Nephron progenitor cell (in vitro differentiated cells): ENCODE measurements around the gene ST6GALNAC3.

Experiments
- DNase-seq: peaks from one replicate; pipeline ENCODE4 v3.0.0; 2021
- H3K27ac Mint-ChIP-seq: 2 replicates; pipeline ENCODE4 v1.8.0; 2021; ENCODE audit warnings: mild to moderate bottlenecking, moderate library complexity, mixed read lengths
- H3K27me3 Mint-ChIP-seq: 2 replicates; pipeline ENCODE4 v1.8.0; 2021; ENCODE audit warnings: mild to moderate bottlenecking, low read depth, mixed read lengths; ENCODE audit not compliant: poor library complexity
- H3K36me3 Mint-ChIP-seq: 2 replicates; pipeline ENCODE4 v1.8.0; 2021; ENCODE audit warnings: low read depth, mixed read lengths
- H3K4me1 Mint-ChIP-seq: 2 replicates; pipeline ENCODE4 v1.8.0; 2021; ENCODE audit warnings: mixed read lengths
- H3K4me3 Mint-ChIP-seq: 2 replicates; pipeline ENCODE4 v1.8.0; 2021; ENCODE audit warnings: mild to moderate bottlenecking, moderate library complexity, mixed read lengths
- H3K9me3 Mint-ChIP-seq: 2 replicates; pipeline ENCODE4 v1.8.0; 2021; ENCODE audit warnings: mild to moderate bottlenecking, moderate library complexity, mixed read lengths
- TF ChIP-seq, protein P1 (sequence below): fragments of 200-600 bp; sonication (generic); IDR thresholded peaks from 2 replicates; pipeline ENCODE4 v1.5.0; 2021; ENCODE audit warnings: antibody characterized with exemption

ST6GALNAC3 gene

DNA sequence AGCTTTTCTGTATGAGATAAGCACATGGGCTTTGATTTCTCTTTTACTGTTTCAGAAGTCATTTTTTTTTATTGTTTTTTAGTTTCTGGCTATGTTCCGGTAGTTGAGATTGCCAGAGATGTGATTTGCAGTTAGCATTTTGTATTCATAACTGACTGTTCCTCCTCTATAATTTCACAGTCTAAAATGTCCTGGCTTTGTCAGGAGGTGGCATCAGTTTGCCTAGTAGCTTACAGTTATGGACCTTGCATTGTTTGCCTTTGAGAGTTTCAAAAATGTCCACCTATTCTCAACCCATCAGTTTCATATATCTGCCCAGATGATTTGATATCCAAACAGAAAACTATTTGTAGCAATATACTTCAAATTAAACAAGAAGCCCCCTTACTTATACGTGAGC, 39.5 kb upstream of the ST6GALNAC3 start:
- no peak overlapping the region for H3K4me3 Mint-ChIP-seq
- no peaks in the 10 kb centered on the region for H3K9me3 Mint-ChIP-seq
- no peak overlapping the region for H3K27ac Mint-ChIP-seq
- H3K36me3 Mint-ChIP-seq = no peaks in the 10 kb centered on the region
- peaks cover 25% of the 10 kb centered on the region for H3K4me1 Mint-ChIP-seq
- H3K27me3 Mint-ChIP-seq = no peaks in the 10 kb centered on the region
- TF ChIP-seq, protein P1, sequence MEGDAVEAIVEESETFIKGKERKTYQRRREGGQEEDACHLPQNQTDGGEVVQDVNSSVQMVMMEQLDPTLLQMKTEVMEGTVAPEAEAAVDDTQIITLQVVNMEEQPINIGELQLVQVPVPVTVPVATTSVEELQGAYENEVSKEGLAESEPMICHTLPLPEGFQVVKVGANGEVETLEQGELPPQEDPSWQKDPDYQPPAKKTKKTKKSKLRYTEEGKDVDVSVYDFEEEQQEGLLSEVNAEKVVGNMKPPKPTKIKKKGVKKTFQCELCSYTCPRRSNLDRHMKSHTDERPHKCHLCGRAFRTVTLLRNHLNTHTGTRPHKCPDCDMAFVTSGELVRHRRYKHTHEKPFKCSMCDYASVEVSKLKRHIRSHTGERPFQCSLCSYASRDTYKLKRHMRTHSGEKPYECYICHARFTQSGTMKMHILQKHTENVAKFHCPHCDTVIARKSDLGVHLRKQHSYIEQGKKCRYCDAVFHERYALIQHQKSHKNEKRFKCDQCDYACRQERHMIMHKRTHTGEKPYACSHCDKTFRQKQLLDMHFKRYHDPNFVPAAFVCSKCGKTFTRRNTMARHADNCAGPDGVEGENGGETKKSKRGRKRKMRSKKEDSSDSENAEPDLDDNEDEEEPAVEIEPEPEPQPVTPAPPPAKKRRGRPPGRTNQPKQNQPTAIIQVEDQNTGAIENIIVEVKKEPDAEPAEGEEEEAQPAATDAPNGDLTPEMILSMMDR = no peak
- no peak for DNase-seq

DNA sequence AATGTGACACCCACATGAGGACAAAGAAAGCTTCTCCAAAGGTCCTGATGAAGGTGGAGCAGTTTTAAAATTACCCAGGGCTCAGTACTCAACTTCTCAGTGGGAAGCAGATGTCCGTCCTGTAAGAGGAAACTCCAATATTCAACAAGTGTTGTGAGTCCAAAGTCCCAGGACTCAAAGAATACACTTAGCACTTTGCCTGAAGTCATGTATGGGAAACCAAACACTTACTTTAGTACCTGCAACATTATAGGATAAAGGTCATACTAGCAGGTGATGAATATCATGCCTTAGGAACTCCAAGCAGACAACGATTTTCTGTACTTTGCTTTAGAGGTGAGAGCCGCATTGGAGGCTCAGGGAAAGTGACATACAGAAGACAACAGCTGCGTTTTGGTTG, 37.2 kb upstream of the ST6GALNAC3 start:
- Mint-ChIP-seq H3K4me3 (no peak overlapping the region), H3K27me3 (no peaks in the 10 kb centered on the region), H3K9me3 (no peaks in the 10 kb centered on the region), H3K27ac (no peak overlapping the region), H3K36me3 (no peaks in the 10 kb centered on the region), H3K4me1 (peaks cover 44% of the 10 kb centered on the region)
- TF ChIP-seq, protein P1 = no peak
- no peak for DNase-seq

DNA sequence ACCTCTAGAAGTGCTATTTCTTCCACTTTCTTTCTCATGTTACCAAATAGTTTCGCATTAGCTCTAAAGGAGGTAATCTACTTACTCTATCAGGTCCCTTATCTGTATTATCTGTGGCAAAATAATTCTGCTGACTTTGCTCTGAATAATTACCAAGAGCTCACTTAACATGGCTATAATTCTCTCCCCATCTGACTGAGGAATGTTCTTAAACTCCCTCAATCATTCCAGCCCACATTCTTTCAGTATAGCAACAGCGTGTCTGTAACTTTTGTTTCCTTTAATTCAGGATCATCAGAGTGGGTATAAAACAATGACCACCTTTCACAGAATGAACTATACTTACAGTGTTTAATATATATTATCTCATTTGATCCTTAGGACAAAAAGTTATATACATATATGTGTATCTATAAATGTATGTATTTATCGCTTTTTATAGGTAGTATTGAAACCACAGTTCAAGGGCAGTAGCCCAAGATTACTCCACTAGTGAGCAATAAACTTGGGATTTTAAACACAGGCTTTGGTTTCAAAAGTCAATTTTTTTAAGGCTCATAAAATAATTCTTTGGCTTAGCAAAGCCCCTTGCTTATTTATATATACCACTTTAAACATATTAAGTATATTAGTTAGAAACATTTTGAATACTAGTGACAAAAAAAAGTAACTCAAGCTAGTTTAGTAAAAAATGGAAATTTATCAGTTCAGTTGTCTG, 36.1 kb upstream of the ST6GALNAC3 start:
- H3K36me3 Mint-ChIP-seq = no peaks in the 10 kb centered on the region
- no peak for DNase-seq
- no peak overlapping the region for H3K4me3 Mint-ChIP-seq
- TF ChIP-seq, protein P1 = no peak
- no peak overlapping the region for H3K27ac Mint-ChIP-seq
- H3K9me3 Mint-ChIP-seq = no peaks in the 10 kb centered on the region
- H3K4me1 Mint-ChIP-seq = peaks cover 44% of the 10 kb centered on the region
- no peaks in the 10 kb centered on the region for H3K27me3 Mint-ChIP-seq

DNA sequence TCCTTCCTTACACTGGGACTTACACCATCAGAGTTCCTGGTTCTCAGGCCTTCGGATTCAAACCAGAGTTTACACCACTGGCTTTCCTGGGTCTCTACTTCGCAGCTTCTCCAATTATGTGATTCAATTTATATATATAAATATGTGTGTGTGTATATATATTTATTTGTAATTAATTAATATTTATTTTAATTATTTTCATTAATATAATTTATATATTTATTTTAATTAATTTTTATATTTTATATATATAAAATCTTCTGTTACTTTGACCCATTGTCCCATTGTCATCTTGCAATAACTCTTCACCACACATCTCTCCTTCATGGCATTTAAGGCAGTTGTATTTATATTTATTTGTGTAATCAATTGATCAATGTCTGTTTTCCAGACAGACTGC, 28.4 kb upstream of the ST6GALNAC3 start:
- no peaks in the 10 kb centered on the region for H3K27me3 Mint-ChIP-seq
- peaks cover 3% of the 10 kb centered on the region for H3K9me3 Mint-ChIP-seq
- TF ChIP-seq, protein P1 = no peak
- H3K27ac Mint-ChIP-seq = no peak overlapping the region
- H3K4me1 Mint-ChIP-seq = peaks cover 8% of the 10 kb centered on the region
- no peaks in the 10 kb centered on the region for H3K36me3 Mint-ChIP-seq
- DNase-seq = no peak
- H3K4me3 Mint-ChIP-seq = no peak overlapping the region

DNA sequence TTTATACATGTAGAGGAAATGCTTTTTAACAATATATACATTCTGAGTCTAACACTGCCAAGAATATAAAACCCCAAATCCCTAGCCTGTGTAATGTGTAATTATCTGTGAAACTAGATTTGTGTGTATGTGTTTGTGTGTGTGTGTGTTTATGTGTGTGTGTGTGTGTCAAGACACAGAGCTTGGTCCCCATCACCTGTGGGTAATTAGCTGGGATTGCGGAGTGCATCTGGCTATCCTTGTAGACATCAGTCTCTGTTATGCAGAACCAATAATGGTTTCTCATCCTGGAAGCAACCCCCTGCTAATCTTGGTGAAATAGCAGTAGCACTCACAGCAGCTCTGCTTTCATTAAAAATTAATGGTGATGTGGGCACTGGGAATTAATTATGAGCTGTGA, 26.3 kb upstream of the ST6GALNAC3 start:
- H3K27ac Mint-ChIP-seq = no peak overlapping the region
- H3K4me3 Mint-ChIP-seq = no peak overlapping the region
- no peaks in the 10 kb centered on the region for H3K27me3 Mint-ChIP-seq
- peaks cover 3% of the 10 kb centered on the region for H3K9me3 Mint-ChIP-seq
- peaks cover 6% of the 10 kb centered on the region for H3K4me1 Mint-ChIP-seq
- no peaks in the 10 kb centered on the region for H3K36me3 Mint-ChIP-seq
- no peak for DNase-seq
- TF ChIP-seq, protein P1 = no peak

DNA sequence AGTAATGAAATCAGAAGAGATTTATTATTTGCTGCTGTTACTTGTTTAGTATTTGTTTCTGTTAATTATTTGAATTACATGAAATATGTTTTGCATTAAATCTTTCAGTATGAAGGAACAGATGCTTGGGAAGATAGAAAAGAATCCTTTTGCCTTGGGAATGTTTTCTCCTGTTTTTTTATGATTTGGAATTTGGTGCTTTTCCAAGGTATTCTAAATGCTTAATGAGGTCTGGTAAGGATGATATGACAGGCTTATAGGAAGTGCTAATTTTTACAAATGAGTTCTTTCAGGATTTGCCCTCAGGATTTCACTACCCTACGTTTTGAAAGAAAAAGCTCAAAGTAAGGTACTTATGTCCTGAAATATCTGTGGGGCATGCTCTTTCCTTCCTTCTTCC, 25.6 kb upstream of the ST6GALNAC3 start:
- Mint-ChIP-seq H3K9me3 (peaks cover 3% of the 10 kb centered on the region), H3K27me3 (no peaks in the 10 kb centered on the region), H3K36me3 (no peaks in the 10 kb centered on the region), H3K27ac (no peak overlapping the region), H3K4me3 (no peak overlapping the region), H3K4me1 (peaks cover 10% of the 10 kb centered on the region)
- TF ChIP-seq, protein P1 = no peak
- DNase-seq = no peak
